A549 treated with Mapracorat at 1 μM for 4 hours (cell line): Measurements from ENCODE around the gene SLC9A1. TPM values are rescaled to one million over a fixed set of nuclear protein-coding genes. Genes with fewer than 3 reads are reported as not detected.

ENCODE experiments used
- total RNA-seq: library from RNA; stranded (reverse); fragments of 200-300 nt; extraction: Qiagen RNA extraction; gene quantifications from 5 replicates; pipeline ENCODE4 v1.2.3, GENCODE V29; 2022

SLC9A1 gene
- 14.4 to 16.7 TPM (median 15.4 TPM) in 5 replicates for total RNA-seq

DNA sequence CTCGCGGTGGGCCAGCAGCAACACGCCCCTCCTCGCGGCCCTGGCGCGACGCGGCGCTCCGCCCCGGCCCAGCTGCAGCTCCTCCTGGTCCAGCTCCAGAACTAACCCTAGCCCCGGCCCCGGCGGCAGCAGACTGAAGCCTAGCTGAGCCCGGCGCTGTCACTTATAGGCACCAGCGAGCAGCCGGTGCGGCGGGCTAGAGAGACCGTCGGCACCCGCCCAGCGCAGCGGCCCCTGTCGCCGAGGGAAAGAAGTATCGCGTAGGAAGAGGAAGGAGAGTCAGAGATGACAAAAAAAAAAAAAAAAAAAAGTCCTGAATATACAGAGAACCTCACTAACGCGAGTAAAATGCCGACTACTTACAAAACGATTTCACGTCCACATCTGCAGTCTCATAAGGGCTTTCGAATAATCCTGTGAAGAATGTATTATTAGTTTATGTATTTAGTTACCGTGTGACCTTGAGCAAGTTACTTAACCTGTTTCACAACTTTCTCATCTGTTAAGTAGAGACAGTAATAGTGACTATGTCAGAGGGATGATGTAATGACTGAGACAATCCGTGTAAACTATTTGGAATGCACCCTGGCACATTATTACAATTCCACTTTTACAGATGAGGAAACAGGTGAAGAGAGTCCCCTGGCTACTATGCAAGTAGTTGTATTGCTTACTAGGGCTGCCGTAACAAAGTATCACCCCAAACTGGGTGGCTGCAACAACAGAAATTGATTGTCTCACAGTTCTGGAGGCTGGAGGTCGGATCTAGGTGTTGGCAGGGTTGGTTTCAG, at the start of gene SLC9A1:
SLC9A1 (minus strand) TSS at position 135 of the 791 bp plus-strand sequence. CDS start 791 bp downstream, outside the sequence.

Other genes starting within 250 kb of the SLC9A1 start
- gene NR0B2, start 241.2 kb downstream of the SLC9A1 start, total RNA-seq, result not detected in 5 replicates
- gene NUDC, start 233.4 kb downstream of the SLC9A1 start, total RNA-seq, result 122 to 142 TPM (median 130 TPM) in 5 replicates
- gene KDF1, start 194.7 kb downstream of the SLC9A1 start, total RNA-seq, result 0.18 to 0.30 TPM (median 0.22 TPM) in 3 of 5 replicates, not detected in the others
- gene TRNP1, start 161.4 kb downstream of the SLC9A1 start, total RNA-seq, result 182 to 277 TPM (median 266 TPM) in 5 replicates
- 0.94 to 1.9 TPM (median 1.3 TPM) in 5 replicates for gene TENT5B, start 142.3 kb downstream of the SLC9A1 start, total RNA-seq
- gene WDTC1, start 79.5 kb upstream of the SLC9A1 start, total RNA-seq, result 4.7 to 8.1 TPM (median 7.1 TPM) in 5 replicates
- 44.9 to 52.2 TPM (median 47.6 TPM) in 5 replicates for gene TMEM222, start 167.0 kb upstream of the SLC9A1 start, total RNA-seq
- 0.39 to 1.1 TPM (median 0.60 TPM) in 5 replicates for gene SYTL1, start 186.9 kb upstream of the SLC9A1 start, total RNA-seq
- 10.5 to 20.3 TPM (median 16.3 TPM) in 5 replicates for gene MAP3K6, start 211.8 kb upstream of the SLC9A1 start, total RNA-seq
- gene FCN3, start 219.7 kb upstream of the SLC9A1 start, total RNA-seq, result not detected in 5 replicates
- gene CD164L2, start 228.2 kb upstream of the SLC9A1 start, total RNA-seq, result not detected in 5 replicates
- 1.3 to 1.8 TPM (median 1.7 TPM) in 5 replicates for gene GPR3, start 237.5 kb upstream of the SLC9A1 start, total RNA-seq